NCI-H69 (cell line): Measurements from ENCODE around the gene PNPLA6.

Source experiments
- DNase-seq: peaks from one replicate; lab custom pipeline; 2025; lab: John Stamatoyannopoulos, UW

PNPLA6 gene

DNA sequence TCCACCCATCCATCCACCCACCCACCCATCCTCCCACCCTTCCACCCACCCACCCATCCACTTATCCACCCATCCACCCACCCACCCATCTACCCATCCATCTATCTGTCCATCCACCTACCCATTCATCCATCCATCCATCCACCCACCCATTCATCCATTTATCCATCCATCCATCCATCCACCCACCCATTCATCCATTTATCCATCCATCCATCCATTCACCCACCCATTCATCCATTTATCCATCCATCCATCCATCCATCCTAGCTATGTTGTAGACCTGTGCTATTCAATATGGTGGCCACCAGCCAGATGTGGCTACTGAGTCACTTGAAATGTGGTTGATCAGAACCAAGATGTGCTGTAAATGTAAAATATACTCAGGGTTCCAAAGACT is 65.2 kb downstream of the PNPLA6 start:
- no peak for DNase-seq

GRCh38 chr19:7602240-7602934 is 66.9 kb downstream of the PNPLA6 start:
- no peak for DNase-seq

DNA sequence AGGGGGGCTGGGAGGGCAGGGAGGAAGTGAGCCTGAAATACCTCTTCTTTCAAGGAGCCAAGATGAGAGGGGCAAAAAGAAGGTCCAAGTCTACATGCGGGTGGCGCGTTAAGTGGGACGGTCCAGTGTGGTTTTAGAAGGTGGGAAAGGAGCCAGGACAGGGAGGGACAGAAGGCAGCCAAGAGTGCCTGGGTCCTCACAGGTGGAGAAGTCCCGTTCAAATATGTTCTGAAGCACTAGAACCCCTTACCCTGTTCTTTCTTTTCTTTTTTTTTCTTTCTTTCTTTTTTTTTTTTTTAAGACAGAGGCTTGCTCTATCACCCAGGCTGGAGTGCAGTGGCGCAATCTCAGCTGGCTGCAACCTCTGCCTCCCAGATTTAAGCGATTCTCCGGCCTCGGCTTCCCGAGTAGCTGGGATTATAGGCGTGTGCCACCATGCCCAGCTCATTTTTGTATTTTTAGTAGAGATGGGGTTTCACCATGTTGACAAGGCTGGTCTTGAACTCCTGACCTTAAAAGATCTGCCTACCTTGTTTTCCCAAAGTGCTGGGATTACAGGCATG is 67.5 kb downstream of the PNPLA6 start:
- no peak for DNase-seq

- DNase-seq, result no peak
Measured at GRCh38 chr19:7603919-7604318, 68.4 kb downstream of the PNPLA6 start.

DNA sequence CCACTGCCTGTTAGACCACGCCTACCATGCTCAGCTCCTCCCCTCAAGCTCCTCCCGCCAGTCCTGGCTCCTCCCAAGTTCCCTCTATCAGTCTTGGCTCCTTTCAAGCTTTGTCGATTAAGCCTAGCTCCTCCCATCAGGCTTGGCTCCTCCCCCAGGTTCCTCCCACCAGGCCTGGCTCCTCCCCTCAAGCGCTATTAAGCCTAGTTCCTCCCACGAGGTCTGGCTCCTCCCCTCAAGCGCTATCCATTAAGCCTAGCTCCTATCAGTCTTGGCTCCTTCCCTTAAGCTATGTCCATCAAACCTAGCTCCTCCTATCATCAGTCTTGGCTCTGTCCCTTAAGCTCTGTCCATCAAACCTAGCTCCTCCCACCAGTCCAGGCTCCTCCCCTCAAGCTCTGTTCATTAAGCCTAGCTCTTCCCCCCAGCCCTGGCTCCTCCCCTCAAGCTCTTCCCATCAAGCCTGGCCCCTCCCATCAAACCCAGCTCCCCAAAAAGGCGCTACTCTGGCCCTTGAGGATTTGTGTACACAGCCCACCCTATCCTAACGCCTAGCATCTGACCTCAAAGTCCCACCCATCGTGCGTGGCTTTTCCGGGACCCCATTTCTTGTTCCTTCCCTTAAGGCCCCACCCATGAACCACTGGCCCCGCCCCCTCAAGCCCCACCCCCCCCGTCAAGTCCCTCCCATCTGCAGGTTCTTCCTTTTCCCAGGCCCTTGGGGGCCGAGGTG is 70.1 kb downstream of the PNPLA6 start:
- DNase-seq, result peak; percentile 35

GRCh38 chr19:7606289-7606688 is 70.8 kb downstream of the PNPLA6 start:
- no peak for DNase-seq

DNA sequence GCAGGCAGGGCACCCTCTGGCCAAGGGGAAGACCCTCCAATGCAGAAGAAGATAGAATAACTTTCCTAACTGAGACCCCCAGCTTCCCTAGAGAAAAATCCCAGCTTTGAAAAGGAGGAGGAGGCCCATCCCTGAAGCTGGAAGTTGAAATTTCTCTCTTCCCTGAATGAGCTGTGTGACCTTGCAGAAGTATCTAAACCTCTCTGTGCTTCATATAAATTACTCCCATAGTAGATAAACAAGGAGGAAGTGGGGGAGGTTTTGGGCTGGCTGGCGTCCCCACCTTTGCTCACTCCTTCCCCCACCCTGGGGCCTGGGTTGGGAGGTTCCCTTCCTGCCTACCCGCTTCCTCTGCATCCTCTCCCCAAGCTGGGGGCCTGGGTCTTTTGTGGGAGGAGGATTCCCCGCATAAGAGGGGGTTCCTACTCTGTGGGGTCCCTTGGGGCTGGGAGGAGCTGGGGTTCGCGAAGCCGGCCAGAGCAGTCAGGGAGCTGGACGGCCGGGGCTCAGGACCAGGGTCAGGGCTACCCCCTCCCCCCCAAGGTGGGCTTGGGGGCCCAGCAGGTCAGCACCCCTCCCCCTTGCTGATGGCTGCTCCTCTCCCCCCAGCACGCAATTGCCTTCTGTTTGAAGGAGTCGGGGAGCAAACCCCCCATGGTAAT is 71.8 kb downstream of the PNPLA6 start:
- DNase-seq, result no peak

DNA sequence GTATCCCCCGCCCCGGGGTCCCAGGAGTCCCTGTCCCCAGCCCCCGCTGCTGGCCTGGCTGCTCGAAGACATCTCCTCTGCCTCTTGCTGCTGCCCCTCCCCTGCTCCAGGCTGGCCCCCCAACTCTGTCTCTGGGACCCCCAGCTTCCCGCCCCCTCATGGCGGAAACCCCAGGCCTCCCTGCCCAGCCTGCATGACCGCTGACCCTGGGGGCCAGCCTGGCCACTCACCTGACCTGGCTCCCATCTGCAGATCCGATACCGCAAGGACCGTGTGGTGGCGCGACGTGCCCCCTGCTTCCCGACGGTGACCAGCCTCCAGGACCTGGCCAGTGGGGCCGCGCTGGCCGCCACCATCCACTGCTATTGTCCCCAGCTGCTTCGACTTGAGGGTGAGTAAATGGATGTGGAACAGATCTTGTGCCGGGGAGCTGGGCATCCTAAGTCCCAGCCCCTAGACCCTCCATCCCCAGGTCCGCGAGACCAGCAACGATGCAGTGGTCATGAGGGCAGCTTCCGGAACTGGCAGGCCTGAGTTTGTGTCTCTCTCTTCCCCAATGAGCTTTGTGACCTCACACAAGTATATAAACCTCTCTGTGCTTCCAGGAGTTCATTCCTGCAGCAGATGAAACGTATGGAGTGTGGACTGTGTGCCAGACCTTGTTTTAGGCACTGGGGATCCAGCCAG is 72.5 kb downstream of the PNPLA6 start:
- DNase-seq, result no peak

GRCh38 chr19:7610491-7611240 is 75.1 kb downstream of the PNPLA6 start:
- no peak for DNase-seq
